IgD-negative memory B cell (primary cell): ENCODE measurements around the gene RPS6KA5. TPM values are rescaled to one million over a fixed set of nuclear protein-coding genes. Genes with fewer than 3 reads are reported as not detected.
"Not testable (repeated sequence)": the region's sequence is repeated elsewhere in the genome, so short reads cannot be mapped to it uniquely, and the experiment has no call there.

ENCODE experiments used
- H3K27ac Mint-ChIP-seq, 3 donors: one replicate each; pipeline ENCODE4 v1.8.0; 2020 to 2022; ENCODE audit warnings: mild to moderate bottlenecking in 3 of 3, mixed read lengths in 3 of 3, moderate library complexity in 1 of 3
- H3K27me3 Mint-ChIP-seq: one replicate; pipeline ENCODE4 v1.8.0; 2021; ENCODE audit warnings: mixed read lengths
- H3K36me3 Mint-ChIP-seq: one replicate; pipeline ENCODE4 v1.8.0; 2020; ENCODE audit warnings: mild to moderate bottlenecking, mixed read lengths
- H3K4me1 Mint-ChIP-seq, 3 donors: one replicate each; pipeline ENCODE4 v1.8.0; 2020 to 2022; ENCODE audit warnings: mixed read lengths in 3 of 3, mild to moderate bottlenecking in 1 of 3
- H3K4me3 Mint-ChIP-seq, 4 donors: one replicate each; pipeline ENCODE4 v1.8.0; 2020 to 2022; ENCODE audit warnings: mild to moderate bottlenecking in 4 of 4, mixed read lengths in 4 of 4, moderate library complexity in 3 of 4
- H3K9me3 Mint-ChIP-seq, 3 donors: one replicate each; pipeline ENCODE4 v1.8.0; 2020 to 2021; ENCODE audit warnings: mixed read lengths in 3 of 3, mild to moderate bottlenecking in 1 of 3
- polyA plus RNA-seq: library from polyadenylated mRNA; unstranded; fragments of 300-500 nt; fragmentation: Illumina TruSeq; gene quantifications from one replicate; pipeline ENCODE4 v1.2.3, GENCODE V29; 2021

The RPS6KA5 gene
- polyA plus RNA-seq, 1 donor from 2014 or later = 19.0 TPM

DNA sequence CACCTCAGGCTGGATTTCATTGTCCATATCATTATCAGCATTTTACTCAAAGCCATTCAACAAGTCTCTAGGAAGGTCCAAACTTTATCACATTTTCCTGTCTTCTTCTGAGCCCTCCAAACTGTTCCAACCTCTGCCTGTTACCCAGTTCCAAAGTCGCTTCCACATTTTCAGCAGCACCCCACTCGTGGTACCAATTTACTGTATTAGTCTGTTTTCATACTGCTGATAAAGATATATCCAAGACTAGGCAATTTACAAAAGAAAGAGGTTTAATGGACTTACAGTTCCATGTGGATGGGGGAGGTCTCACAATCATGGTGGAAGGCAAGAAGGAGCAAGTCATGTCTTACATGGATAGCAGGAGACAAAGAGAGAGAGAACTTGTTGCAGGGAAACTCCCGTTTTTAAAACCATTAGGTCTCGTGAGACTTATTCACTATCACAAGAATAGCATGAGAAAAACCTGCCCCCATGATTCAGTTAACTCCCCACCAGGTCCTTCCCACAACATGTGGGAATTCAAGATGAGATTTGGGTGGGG, 121.1 kb downstream of the RPS6KA5 start:
- not testable (repeated sequence) for H3K4me3 Mint-ChIP-seq, H3K27me3 Mint-ChIP-seq, H3K4me1 Mint-ChIP-seq
- Mint-ChIP-seq H3K27ac (peak overlapping the region in 1 of 3 donors; percentile 13), H3K9me3 (peaks cover 10 to 20% (median 14%) of the 10 kb centered on the region in 3 donors), H3K36me3 (peaks cover 24% of the 10 kb centered on the region)

DNA sequence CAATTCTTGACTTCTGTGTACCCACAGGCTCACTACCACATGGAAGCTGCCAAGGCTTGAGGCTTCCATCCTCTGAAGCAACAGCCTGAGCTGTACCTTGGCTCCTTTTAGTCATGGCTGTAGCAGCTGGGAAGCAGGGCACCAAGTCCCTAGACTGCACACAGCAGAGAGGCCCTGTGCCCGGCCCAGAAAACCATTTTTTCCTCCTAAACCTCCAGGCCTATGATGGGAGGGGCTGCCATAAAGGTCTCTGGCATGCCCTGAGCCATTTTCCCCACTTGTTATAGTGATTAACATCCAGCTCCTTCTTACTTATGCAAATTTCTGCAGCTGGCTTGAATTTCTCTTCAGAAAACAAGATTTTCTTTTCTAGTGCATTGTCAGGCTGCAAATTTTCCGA, 121.8 kb downstream of the RPS6KA5 start:
- no peak overlapping the region for H3K4me3 Mint-ChIP-seq
- H3K27me3 Mint-ChIP-seq = no peaks in the 10 kb centered on the region
- H3K36me3 Mint-ChIP-seq = peaks cover 22% of the 10 kb centered on the region
- H3K9me3 Mint-ChIP-seq = peaks cover 10 to 20% (median 14%) of the 10 kb centered on the region in 3 donors
- peaks cover 0 to 2% (median 0%) of the 10 kb centered on the region in 3 donors for H3K4me1 Mint-ChIP-seq
- H3K27ac Mint-ChIP-seq = no peak overlapping the region

DNA sequence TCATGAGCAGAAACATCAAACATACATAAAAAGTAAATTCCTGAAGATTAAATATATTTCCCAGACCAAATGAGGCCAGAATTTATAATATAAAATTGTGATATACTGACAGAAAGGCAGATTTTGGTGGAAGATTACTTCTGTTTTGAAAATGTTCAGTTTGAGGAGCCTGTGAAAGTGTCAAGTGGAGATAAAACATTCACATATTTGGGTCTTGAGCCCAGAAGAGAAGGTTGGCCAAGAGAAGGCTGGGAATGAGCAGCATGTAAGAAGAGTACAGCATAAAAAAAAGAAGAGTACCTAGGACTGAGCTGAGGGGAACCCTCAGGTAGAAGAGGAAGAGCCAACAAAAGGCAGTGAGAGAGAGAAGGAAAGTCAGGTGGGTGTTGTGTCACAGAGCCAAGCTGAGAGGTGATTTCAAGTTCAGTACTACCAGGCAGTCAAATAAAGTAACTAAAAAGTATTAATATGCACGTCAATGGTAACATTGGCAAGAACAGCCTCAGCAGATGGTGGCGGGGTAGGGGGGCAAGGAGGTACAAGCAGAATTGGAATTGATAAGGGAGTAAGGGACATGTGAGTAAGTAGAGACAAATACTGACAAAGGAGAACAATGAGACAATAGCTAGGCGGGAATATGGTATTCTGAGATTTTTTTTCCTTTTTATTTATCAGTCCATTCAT, 123.5 kb downstream of the RPS6KA5 start:
- H3K27ac Mint-ChIP-seq = no peak overlapping the region
- no peak overlapping the region for H3K4me3 Mint-ChIP-seq
- peaks cover 18% of the 10 kb centered on the region for H3K36me3 Mint-ChIP-seq
- H3K4me1 Mint-ChIP-seq = peaks cover 0 to 2% (median 0%) of the 10 kb centered on the region in 3 donors
- no peaks in the 10 kb centered on the region for H3K27me3 Mint-ChIP-seq
- peaks cover 10 to 20% (median 14%) of the 10 kb centered on the region in 3 donors for H3K9me3 Mint-ChIP-seq

DNA sequence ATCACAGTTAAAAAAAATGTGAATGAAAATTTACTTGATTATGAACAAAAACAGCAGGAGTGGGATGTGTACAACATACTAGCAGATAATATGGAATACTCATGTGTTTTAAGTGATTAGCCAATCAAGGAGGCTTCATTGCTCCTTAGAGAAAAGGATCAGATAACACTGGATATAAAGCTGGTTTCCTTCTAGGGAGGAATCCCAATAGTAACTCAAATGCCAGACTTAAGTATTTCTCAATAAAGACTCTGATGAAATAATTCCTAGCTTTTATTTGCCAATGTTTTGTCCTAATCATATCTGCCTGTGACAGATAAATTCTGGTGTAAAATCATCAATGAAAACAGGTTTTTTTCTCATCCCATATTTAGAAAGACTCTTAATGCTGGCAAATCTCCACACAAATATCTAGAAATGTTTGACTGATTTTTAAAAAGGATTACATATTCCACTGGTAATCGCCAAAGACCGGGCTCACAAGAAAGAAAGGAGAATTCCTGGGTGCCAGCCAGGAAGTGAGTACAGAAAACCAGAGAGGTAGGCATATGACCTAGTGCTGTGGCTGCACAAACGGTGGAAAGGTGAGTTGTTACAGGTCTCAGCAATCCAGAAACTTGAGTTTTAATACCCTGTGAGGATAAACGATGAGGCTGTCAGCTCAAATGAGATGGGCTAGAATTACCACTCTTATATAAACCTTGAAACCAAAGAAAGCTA, 135.7 kb downstream of the RPS6KA5 start:
- H3K4me1 Mint-ChIP-seq = no peaks in the 10 kb centered on the region
- no peak overlapping the region for H3K27ac Mint-ChIP-seq

DNA sequence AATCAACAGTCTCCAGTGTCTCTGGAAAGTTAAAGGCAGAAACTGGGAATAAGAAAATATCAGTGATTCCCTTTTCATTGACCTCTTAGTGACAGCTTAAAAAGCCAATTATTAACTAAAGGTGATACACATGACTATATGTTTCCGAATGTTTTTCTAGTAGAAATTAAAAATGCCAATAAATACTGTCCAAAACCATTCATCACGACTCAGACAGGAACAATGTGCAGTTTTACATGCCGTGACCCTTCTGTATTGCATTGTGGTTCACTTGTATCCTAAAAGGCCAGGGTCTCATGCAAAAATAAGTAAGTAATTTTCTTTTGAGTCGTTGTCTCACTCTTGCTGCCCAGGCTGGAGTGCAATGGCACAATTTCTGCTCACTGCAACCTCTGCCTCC, 138.3 kb downstream of the RPS6KA5 start:
- no peaks in the 10 kb centered on the region for H3K27me3 Mint-ChIP-seq
- H3K4me3 Mint-ChIP-seq = no peak overlapping the region
- H3K27ac Mint-ChIP-seq = no peak overlapping the region
- peaks cover 20% of the 10 kb centered on the region for H3K36me3 Mint-ChIP-seq
- H3K9me3 Mint-ChIP-seq = no peaks in the 10 kb centered on the region
- H3K4me1 Mint-ChIP-seq = no peaks in the 10 kb centered on the region

More for the DNA sequence above, 135.7 kb downstream of the RPS6KA5 start:
- Mint-ChIP-seq H3K27me3 (no peaks in the 10 kb centered on the region), H3K9me3 (no peaks in the 10 kb centered on the region), H3K4me3 (no peak overlapping the region), H3K36me3 (peaks cover 8% of the 10 kb centered on the region)

DNA sequence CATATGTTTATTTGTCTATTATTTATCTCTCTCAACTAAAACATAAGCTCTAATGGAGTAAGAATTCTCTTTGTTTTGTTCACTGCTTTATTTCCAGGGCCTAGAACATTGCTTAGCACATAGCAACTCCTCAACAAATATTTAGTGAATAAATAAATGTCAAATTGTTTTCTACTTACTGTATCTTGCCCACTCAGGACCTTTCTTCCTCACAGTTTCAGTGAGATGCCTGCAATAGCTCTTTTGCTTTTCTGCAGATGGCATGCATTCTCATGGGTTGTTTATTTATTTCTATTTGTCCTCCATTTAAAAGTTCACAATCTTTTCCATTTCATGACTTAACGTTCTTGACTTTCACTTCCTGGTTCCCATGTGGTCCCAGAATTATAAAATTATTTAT, 149.3 kb downstream of the RPS6KA5 start:
- H3K36me3 Mint-ChIP-seq = peaks cover 20% of the 10 kb centered on the region
- H3K4me3 Mint-ChIP-seq = no peak overlapping the region
- peak overlapping the region in 1 of 3 donors; percentile 32 for H3K27ac Mint-ChIP-seq
- H3K4me1 Mint-ChIP-seq = peaks cover 12 to 15% (median 14%) of the 10 kb centered on the region in 3 donors
- no peaks in the 10 kb centered on the region for H3K9me3 Mint-ChIP-seq
- no peaks in the 10 kb centered on the region for H3K27me3 Mint-ChIP-seq

DNA sequence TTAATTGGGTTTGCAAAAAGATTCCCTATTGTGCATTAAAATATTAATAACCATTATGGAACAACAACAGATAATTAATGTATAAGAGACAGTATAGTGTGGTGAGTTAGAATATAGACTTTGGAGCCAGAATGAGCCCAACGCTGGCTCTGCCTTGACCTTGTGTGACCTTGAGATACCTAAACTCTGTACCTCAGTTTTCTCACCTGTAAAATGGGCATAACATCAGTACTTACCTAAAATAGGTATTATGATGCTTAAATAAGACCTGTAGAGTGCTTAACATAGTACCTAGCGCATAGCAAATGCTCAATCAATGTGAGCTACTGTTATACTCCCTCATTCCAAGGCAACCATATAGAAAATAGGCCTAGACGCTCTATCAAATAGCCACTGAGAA, 153.3 kb downstream of the RPS6KA5 start:
- no peak overlapping the region for H3K27ac Mint-ChIP-seq
- H3K4me1 Mint-ChIP-seq = peaks cover 15 to 25% (median 17%) of the 10 kb centered on the region in 3 donors
- no peak overlapping the region for H3K4me3 Mint-ChIP-seq
- H3K9me3 Mint-ChIP-seq = no peaks in the 10 kb centered on the region
- peaks cover 12% of the 10 kb centered on the region for H3K36me3 Mint-ChIP-seq
- H3K27me3 Mint-ChIP-seq = no peaks in the 10 kb centered on the region

DNA sequence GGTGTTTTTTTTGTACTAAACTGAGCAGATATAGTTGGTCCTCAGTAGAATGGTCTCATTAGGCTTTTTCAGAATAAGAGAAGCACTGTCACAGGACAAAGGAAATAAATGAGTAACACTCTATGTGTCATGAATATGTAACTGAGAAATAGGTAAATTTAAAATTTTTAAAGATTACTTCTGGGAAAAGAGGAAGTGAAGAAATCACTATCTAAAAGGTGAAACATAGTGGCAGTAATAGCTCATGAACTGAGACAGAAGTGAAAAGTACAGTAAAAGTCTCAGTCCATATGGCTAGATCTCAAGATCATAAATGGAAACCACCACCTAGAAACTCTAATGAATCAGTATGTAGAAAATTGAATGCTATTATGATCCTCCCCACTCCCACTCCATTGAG, 154.9 kb downstream of the RPS6KA5 start:
- Mint-ChIP-seq H3K4me1 (peaks cover 7 to 20% (median 7%) of the 10 kb centered on the region in 3 donors), H3K27ac (peak overlapping the region in 1 of 3 donors; percentile 9), H3K36me3 (peaks cover 4% of the 10 kb centered on the region), H3K9me3 (no peaks in the 10 kb centered on the region), H3K4me3 (no peak overlapping the region), H3K27me3 (no peaks in the 10 kb centered on the region)

DNA sequence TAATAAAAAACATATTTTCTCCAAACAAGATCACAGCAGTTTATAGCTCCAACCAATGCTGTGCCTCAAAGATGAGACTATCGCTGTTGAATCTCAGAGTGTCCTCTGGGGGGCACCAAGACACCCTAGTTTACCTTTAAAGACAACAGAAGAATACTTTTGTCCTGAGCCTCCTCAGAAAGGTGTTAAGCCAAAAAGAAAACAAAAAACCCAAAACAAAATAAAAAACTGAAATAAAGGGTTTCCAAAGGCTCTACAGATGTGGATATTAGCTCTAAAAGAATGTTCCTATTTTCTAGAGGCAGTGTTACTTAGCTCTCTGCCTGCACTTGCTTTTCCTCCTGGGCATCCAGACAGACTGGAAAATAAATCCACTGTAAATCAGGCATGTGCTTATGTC, 157.3 kb downstream of the RPS6KA5 start:
- Mint-ChIP-seq H3K36me3 (peaks cover 6% of the 10 kb centered on the region), H3K9me3 (no peaks in the 10 kb centered on the region), H3K27ac (no peak overlapping the region), H3K27me3 (no peaks in the 10 kb centered on the region), H3K4me3 (no peak overlapping the region), H3K4me1 (peaks cover 7 to 20% (median 9%) of the 10 kb centered on the region in 3 donors)

DNA sequence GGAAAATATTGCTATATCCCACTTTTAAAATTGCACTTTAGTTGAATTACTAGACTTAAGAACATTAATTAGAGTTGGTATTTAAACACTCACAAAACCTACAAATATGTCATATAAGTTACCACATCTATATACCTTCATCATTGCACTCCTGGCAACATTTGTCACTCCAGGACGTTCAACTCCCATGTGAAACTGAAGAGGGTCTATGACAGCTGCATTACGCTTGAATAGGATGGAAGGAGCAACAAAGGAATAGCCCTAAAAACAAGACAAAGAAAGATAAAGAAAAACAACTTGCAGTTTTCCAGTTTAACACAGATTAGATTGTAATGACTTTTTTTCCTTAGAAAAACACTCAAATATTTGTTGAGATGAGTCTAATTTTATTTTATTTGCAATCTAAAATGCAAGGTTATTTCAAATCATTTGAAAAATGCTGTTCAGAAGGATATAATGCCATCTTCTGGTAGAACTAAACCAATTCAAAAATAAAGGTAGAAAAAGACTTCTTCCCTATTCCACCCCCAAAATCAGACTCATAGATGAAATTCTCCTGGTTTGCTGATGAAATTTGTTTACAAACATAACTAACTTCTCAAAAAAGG, 159.9 kb downstream of the RPS6KA5 start:
- H3K4me1 Mint-ChIP-seq = peaks cover under 1 to 8% (median 8%) of the 10 kb centered on the region in 3 donors
- no peak overlapping the region for H3K4me3 Mint-ChIP-seq
- H3K9me3 Mint-ChIP-seq = no peaks in the 10 kb centered on the region
- H3K36me3 Mint-ChIP-seq = peaks cover 5% of the 10 kb centered on the region
- no peaks in the 10 kb centered on the region for H3K27me3 Mint-ChIP-seq
- no peak overlapping the region for H3K27ac Mint-ChIP-seq

DNA sequence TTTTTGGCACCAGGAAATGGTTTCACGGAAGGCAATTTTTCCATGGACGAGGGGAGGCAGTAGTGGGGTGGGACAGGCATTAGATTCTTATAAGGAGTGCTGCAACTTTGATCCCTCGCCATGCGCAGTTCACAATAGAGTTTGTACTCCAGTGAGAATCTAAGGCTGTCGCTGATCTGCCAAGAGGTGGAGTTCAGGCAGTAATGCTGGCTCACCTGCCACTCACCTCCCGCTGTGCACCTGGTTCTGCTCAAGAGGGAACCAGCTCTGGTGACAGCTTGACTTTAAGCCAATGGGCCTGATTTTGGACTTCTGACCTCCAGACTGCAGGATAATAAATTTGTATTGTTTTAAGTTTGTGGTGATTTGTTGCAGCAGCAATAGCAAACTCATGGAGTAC, 163.4 kb downstream of the RPS6KA5 start:
- H3K36me3 Mint-ChIP-seq = peaks cover 5% of the 10 kb centered on the region
- no peaks in the 10 kb centered on the region for H3K9me3 Mint-ChIP-seq
- no peak overlapping the region for H3K4me3 Mint-ChIP-seq

DNA sequence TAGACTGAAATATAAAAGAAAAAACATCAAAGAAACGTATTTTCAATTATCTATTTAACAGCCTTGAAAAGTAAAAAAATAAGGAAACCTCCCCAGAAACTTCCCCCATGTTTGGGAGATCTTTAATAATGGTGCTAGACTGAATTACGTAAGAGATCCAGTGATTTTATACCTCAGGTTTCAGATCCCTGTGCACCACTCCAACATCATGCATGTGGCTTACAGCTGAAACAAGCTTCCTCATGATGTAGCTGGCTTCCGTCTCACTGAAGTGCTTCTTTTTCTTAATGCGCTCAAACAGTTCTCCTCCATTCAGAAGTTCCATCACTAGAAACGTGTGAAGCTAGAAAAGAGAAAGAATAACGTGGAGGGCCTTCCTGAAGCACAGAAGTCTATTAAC, 166.2 kb downstream of the RPS6KA5 start:
- peaks cover 0 to 2% (median 0%) of the 10 kb centered on the region in 3 donors for H3K4me1 Mint-ChIP-seq

More for the DNA sequence above, 163.4 kb downstream of the RPS6KA5 start:
- peaks cover 0 to 4% (median 0%) of the 10 kb centered on the region in 3 donors for H3K4me1 Mint-ChIP-seq
- H3K27ac Mint-ChIP-seq = no peak overlapping the region
- H3K27me3 Mint-ChIP-seq = no peaks in the 10 kb centered on the region

DNA sequence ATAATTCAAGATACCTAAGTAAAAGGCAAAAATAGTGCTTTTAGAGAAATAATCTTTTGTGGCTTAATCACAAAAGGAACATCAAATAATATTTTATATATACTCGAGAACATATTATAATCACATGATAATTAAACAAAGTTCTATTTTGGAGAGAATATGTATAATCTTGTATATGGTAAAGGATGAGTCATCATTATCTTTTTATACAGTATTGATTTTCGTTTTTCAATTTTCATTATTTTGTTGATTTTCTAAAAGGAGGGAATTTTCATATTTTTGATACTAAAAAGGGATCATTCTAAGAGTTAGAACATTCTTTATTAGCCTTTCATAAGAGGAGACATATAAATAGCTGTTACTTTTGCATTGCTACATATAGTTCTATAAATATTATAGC, 166.9 kb downstream of the RPS6KA5 start:
- H3K36me3 Mint-ChIP-seq = peaks cover 4% of the 10 kb centered on the region
- no peak overlapping the region for H3K27ac Mint-ChIP-seq
- peaks cover 0 to 2% (median 0%) of the 10 kb centered on the region in 3 donors for H3K4me1 Mint-ChIP-seq
- no peak overlapping the region for H3K4me3 Mint-ChIP-seq
- no peaks in the 10 kb centered on the region for H3K9me3 Mint-ChIP-seq
- no peaks in the 10 kb centered on the region for H3K27me3 Mint-ChIP-seq

More for the DNA sequence above, 166.2 kb downstream of the RPS6KA5 start:
- Mint-ChIP-seq H3K4me3 (no peak overlapping the region), H3K27me3 (no peaks in the 10 kb centered on the region), H3K27ac (no peak overlapping the region), H3K9me3 (no peaks in the 10 kb centered on the region), H3K36me3 (peaks cover 5% of the 10 kb centered on the region)

DNA sequence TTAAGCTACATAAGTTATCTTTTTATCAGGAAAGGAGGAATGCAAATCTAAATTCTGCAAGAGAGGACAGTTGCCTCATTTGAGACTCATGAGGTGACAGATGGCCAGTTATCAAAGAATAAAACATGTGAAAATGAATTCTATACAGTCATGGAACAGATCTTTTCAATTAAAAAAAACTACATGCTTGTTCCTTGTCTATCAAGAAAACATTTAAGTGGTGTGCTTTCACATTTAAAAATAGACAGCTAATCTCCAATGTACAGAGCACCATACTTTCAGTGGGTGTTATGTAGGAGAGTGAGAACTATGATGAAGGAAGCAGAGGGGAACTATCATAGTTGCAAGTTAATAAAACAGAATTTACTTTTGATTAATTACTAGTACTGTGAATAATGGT, 167.5 kb downstream of the RPS6KA5 start:
- Mint-ChIP-seq H3K4me1 (peaks cover 0 to 2% (median 0%) of the 10 kb centered on the region in 3 donors), H3K9me3 (no peaks in the 10 kb centered on the region), H3K4me3 (no peak overlapping the region), H3K27ac (no peak overlapping the region), H3K36me3 (peaks cover 4% of the 10 kb centered on the region), H3K27me3 (no peaks in the 10 kb centered on the region)

DNA sequence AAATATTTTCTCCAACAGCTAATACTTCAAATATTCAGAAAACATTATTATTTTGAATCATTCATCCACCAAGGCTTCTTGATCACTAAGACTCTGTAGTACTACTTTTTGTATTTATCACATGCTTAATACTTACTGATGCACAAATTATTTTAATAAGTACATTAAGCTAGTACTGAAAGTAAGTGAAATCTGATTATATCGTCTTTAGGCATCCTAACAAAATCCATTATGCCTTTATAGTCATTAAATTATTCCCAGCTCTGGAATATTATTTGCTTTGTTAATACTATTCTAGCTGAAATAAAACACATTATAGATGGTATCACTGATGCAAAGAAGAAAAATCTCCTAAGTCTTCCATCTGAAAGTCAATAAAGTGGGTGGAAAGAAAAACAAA, 169.1 kb downstream of the RPS6KA5 start:
- peaks cover 3% of the 10 kb centered on the region for H3K36me3 Mint-ChIP-seq
- no peaks in the 10 kb centered on the region for H3K27me3 Mint-ChIP-seq
- peaks cover 0 to 2% (median 0%) of the 10 kb centered on the region in 3 donors for H3K4me1 Mint-ChIP-seq
- no peak overlapping the region for H3K27ac Mint-ChIP-seq
- no peak overlapping the region for H3K4me3 Mint-ChIP-seq
- H3K9me3 Mint-ChIP-seq = no peaks in the 10 kb centered on the region
